ENCODE measurements around the gene TBC1D14. TPM values are rescaled to one million over a fixed set of nuclear protein-coding genes. Genes with fewer than 3 reads are reported as not detected.
"Not testable (repeated sequence)": the region's sequence is repeated elsewhere in the genome, so short reads cannot be mapped to it uniquely, and the experiment has no call there.

TBC1D14 gene
- total RNA-seq, 1 donor from 2014 or later = 48.1 TPM

DNA sequence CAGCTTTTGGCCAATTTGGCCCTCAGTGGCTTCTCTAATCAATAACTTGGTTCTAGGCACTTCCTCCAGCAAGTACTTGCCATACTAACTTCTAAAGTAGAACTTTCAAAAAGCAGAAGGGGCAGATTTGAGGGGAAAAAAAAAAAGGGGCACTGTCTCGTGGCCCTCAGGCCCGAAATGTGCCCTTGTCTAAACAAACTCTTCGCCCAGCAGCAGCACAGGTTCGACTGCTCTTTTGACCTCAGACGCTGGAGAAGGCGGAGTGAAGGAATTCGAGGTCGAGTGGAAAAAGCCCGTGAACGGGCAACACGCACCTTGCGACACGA lies 157.5 kb downstream of the TBC1D14 start:
- no peak for ATAC-seq

GRCh38 chr4:7067452-7068278 lies 158.0 kb downstream of the TBC1D14 start, which contains the start of gene GRPEL1:
Gene GRPEL1 (minus strand): TSS chr4:7068064. CDS start chr4:7068032, 32 bp downstream.
- peak; percentile 98 for ATAC-seq

GRCh38 chr4:7068279-7068842 lies 158.7 kb downstream of the TBC1D14 start:
- ATAC-seq = no peak

GRCh38 chr4:7068883-7069282 lies 159.3 kb downstream of the TBC1D14 start:
- ATAC-seq = no peak

DNA sequence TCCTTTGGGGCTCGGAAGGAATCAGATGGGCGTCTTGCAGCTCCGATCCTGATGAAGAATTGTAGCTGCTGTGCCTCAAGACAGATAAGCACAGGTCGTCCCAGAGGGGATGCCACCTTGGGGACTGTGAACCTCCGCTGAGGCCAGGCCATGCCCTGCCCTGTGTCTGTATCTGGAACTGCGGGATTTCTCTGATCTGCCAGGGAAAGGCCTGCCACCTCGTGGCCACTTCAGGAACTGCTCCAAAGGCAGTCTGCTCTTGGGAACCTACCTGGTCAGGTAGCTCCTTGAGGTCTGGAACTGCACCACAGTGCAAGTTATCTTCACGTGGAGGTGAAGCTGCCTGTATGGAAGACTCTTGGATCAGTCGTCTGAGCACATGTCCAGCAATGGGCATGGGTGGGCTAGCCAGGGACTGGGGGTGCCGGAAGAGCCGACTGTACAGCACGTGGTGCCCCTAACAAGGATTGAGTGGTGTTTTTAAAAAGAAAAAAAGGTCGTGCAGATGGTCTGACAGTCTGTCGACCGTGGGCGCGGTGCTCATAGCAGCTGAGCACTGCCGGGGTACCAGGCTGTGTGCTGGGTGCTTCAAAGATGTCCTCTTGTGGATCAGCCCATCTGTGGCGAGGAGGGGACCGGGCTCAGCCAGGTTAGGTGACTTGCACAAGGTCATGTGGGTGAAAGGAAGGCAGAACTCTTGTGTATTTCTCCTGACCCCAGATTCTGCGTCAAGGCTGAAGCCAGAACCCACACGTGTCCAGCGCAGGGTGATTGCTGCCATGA lies 161.3 kb downstream of the TBC1D14 start:
- ATAC-seq = peak; percentile 49

DNA sequence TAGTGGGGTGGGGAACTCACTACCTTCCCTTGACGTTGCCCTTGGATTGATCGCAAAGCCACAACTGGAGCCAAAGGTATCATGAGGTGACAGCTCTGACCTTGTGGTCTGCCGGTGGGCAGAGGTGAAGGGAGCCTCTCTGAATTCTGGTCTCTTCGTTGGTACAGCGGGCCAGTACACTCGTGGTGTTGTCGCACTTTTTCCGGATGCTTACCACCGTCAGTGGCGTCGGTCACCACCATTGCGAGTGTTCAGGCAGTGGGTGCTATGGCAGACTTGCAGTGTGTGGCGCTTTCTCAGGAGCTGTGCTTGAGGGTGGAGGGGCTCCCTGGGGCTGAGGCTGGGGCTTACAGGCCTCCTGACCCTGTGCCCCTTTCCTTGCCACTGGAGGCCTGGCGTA lies 163.4 kb downstream of the TBC1D14 start:
- ATAC-seq = no peak

GRCh38 chr4:7073526-7074390 lies 164.1 kb downstream of the TBC1D14 start:
- peak; percentile 13 for ATAC-seq

- peak; percentile 16 for ATAC-seq
Observed at GRCh38 chr4:7074426-7074825, 164.8 kb downstream of the TBC1D14 start.

- peak; percentile 31 for ATAC-seq
Observed at GRCh38 chr4:7075962-7076695, 166.5 kb downstream of the TBC1D14 start.

GRCh38 chr4:7076696-7077082 lies 167.1 kb downstream of the TBC1D14 start:
- ATAC-seq = no peak

DNA sequence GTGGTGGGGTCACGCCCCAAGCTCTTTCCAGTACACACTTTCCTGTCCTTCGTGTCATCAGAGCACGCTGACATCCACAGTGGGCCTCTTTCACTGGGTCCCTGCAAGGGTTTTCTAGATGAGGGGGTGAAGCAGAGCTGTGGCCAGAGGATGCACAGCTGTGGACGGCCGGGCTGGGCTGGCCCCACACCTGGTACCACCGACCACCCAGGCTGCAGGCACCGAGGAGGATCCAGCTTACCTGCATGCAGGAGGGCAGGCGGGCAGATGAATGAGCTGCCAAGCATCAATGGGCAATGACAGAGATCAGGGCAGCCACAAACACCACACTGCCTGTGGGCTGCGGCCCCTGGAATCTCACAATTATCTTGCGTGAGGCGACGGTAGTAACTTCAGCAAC lies 167.7 kb downstream of the TBC1D14 start:
- ATAC-seq = no peak

DNA sequence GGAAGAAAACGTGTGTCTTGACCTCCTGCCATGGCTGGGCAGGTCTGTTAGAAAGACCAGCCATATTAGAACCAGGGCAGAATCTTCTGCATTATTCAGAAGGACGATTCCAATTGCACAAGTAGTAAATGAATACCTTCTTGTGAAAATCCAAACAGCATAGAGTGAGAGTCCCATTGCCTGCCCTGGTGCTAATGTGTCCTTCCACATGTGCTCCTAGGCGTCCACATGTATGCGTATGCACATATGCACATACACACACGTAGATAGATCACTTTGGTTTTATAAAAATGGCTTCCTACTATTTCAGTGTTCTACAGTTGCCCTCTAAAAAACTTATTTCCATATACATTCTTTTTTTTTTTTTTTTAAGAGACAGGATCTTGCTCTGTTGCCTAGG lies 168.4 kb downstream of the TBC1D14 start:
- ATAC-seq = no peak

- not testable (repeated sequence) for ATAC-seq
Observed at GRCh38 chr4:7079483-7079882, 169.9 kb downstream of the TBC1D14 start.

DNA sequence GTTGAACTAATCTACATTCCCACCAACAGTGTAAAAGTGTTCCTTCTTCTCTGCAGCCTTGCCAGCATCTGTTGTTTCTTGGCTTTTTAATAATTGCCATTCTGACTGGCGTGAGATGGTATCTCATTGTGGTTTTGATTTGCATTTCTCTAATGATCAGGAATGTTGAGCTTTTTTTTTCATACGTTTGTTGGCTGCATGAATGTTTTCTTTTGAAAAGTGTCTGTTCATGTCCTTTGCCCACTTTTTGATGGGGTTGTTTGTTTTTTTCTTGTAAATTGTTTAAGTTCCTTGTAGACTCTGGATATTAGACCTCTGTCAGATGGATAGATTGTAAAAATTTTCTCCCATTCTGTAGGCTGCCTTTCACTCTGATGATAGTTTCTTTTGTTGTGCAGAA lies 170.3 kb downstream of the TBC1D14 start:
- ATAC-seq = not testable (repeated sequence)

Other genes with a start within 250 kb of the TBC1D14 start
- 1,144 TPM for gene S100P, start 215.9 kb upstream of the TBC1D14 start, total RNA-seq
- gene MRFAP1L1, start 200.0 kb upstream of the TBC1D14 start, total RNA-seq = 28.1 TPM
- gene BLOC1S4, start 193.7 kb upstream of the TBC1D14 start, total RNA-seq = 9.8 TPM
- 20.9 TPM for gene KIAA0232, start 127.1 kb upstream of the TBC1D14 start, total RNA-seq
- 12.5 TPM for gene TADA2B, start 133.5 kb downstream of the TBC1D14 start, total RNA-seq
- 34.0 TPM for gene GRPEL1, start 158.2 kb downstream of the TBC1D14 start, total RNA-seq